SU-DHL-6 (cell line): ENCODE data around the gene SRGAP3.

Source experiments
- H2AFZ ChIP-seq: fragments of 200-600 bp; sonication (generic); 2 replicates; pipeline ENCODE4 v1.6.1; 2014; ENCODE audit warnings: low read depth, mild to moderate bottlenecking, moderate library complexity, mixed read lengths, antibody characterized with exemption, low read length; ENCODE audit not compliant: severe bottlenecking
- H3F3A ChIP-seq: fragments of 200-600 bp; shearing (Covaris generic); 2 replicates; pipeline ENCODE4 v1.6.0; 2016; ENCODE audit warnings: antibody characterized with exemption, mild to moderate bottlenecking; ENCODE audit not compliant: insufficient read depth
- H3K27ac ChIP-seq: fragments of 200-600 bp; sonication (generic); 2 replicates; pipeline ENCODE4 v1.5.1; 2016; ENCODE audit warnings: low read depth, mild to moderate bottlenecking, low read length, moderate library complexity, mixed read lengths
- H3K27me3 ChIP-seq: fragments of 200-600 bp; sonication (generic), shearing (Covaris generic); 2 replicates; pipeline ENCODE4 v1.6.0; 2014; ENCODE audit warnings: mild to moderate bottlenecking, low read length
- H3K36me3 ChIP-seq: fragments of 200-600 bp; sonication (generic); 2 replicates; pipeline ENCODE4 v1.6.1; 2014; ENCODE audit warnings: mild to moderate bottlenecking, low read length, mixed read lengths
- H3K4me2 ChIP-seq: fragments of 300-600, 200-600 bp; shearing (Covaris generic), sonication (generic); 2 replicates; pipeline ENCODE4 v1.6.0; 2014; ENCODE audit warnings: low read length, low read depth, mild to moderate bottlenecking; ENCODE audit not compliant: poor library complexity, severe bottlenecking
- H3K4me3 ChIP-seq: fragments of 200-600 bp; sonication (generic); 2 replicates; pipeline ENCODE4 v1.5.1; 2014; ENCODE audit warnings: antibody characterized with exemption, low read length, mild to moderate bottlenecking, mixed read lengths; ENCODE audit not compliant: insufficient read depth, poor library complexity, severe bottlenecking
- H3K79me2 ChIP-seq: fragments of 200-600 bp; sonication (generic); 2 replicates; pipeline ENCODE4 v1.6.1; 2014; ENCODE audit warnings: mild to moderate bottlenecking, low read length, moderate library complexity; ENCODE audit not compliant: insufficient read depth
- H3K9ac ChIP-seq: fragments of 200-600 bp; sonication (generic); 2 replicates; pipeline ENCODE4 v1.7.0; 2014; ENCODE audit warnings: mild to moderate bottlenecking, low read length
- H3K9me2 ChIP-seq: fragments of 200-600 bp; sonication (generic); replicated peaks from 2 replicates; pipeline ENCODE4 v1.6.1; 2014; ENCODE audit warnings: low read length; ENCODE audit not compliant: insufficient read depth
- H3K9me3 ChIP-seq: fragments of 200-600 bp; sonication (generic); 2 replicates; pipeline ENCODE4 v1.6.1; 2014; ENCODE audit warnings: low read length, mixed read lengths; ENCODE audit not compliant: insufficient read depth
- H4K20me1 ChIP-seq: fragments of 200-600 bp; sonication (generic); 2 replicates; pipeline ENCODE4 v1.6.1; 2014; ENCODE audit warnings: low read depth, mild to moderate bottlenecking, antibody characterized with exemption, low read length, moderate library complexity, mixed read lengths
- EZH2phosphoT487 ChIP-seq: fragments of 200-600 bp; sonication (generic), shearing (Covaris generic); conservative IDR thresholded peaks from 2 replicates; pipeline ENCODE4 v1.6.1; 2018; ENCODE audit warnings: mild to moderate bottlenecking, antibody characterized with exemption, low read length, moderate library complexity, mixed read lengths
- TF ChIP-seq, protein P1 (sequence below): fragments of 200-600 bp; sonication (generic); IDR thresholded peaks from one replicate; pipeline ENCODE4 v1.5.1; 2017; ENCODE audit warnings: antibody characterized with exemption, mild to moderate bottlenecking, low read length, moderate library complexity; ENCODE audit not compliant: insufficient read depth, poor library complexity, severe bottlenecking

Gene SRGAP3

GRCh38 chr3:9041626-9042025, 207.8 kb downstream of the SRGAP3 start:
- no peak for TF ChIP-seq EZH2phosphoT487
- TF ChIP-seq, protein P1, sequence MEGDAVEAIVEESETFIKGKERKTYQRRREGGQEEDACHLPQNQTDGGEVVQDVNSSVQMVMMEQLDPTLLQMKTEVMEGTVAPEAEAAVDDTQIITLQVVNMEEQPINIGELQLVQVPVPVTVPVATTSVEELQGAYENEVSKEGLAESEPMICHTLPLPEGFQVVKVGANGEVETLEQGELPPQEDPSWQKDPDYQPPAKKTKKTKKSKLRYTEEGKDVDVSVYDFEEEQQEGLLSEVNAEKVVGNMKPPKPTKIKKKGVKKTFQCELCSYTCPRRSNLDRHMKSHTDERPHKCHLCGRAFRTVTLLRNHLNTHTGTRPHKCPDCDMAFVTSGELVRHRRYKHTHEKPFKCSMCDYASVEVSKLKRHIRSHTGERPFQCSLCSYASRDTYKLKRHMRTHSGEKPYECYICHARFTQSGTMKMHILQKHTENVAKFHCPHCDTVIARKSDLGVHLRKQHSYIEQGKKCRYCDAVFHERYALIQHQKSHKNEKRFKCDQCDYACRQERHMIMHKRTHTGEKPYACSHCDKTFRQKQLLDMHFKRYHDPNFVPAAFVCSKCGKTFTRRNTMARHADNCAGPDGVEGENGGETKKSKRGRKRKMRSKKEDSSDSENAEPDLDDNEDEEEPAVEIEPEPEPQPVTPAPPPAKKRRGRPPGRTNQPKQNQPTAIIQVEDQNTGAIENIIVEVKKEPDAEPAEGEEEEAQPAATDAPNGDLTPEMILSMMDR = no peak
- H3K27ac ChIP-seq = no peak overlapping the region
- H3K4me3 ChIP-seq = no peak overlapping the region
- no peaks in the 10 kb centered on the region for H3K79me2 ChIP-seq
- no peaks in the 10 kb centered on the region for H3F3A ChIP-seq
- no peak overlapping the region for H2AFZ ChIP-seq
- no peaks in the 10 kb centered on the region for H3K9me3 ChIP-seq
- H3K27me3 ChIP-seq = no peaks in the 10 kb centered on the region
- H3K9me2 ChIP-seq = no peaks in the 10 kb centered on the region
- no peaks in the 10 kb centered on the region for H3K36me3 ChIP-seq
- H3K9ac ChIP-seq = no peak overlapping the region
- no peak overlapping the region for H3K4me2 ChIP-seq
- no peaks in the 10 kb centered on the region for H4K20me1 ChIP-seq

DNA sequence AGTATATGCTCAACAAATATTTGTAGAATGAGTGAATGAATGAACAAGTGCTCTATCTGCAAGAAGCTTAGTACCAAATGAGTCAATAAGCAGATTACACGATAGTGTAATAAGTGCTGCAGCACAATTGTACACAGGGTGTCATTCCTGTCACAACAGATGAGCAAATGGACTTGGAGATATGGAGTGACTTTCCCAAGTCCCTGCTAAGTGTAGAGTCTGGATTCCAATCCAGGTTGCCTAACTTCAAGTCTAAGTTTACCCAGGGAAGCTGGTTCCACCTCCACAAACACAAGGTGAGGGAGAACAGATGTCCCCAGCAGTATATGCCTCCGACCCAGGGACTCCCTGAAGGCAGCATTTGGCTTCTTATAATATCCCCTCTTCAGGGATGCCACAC, 208.4 kb downstream of the SRGAP3 start:
- H3K4me3 ChIP-seq = no peak overlapping the region
- no peak overlapping the region for H3K27ac ChIP-seq
- H3F3A ChIP-seq = no peaks in the 10 kb centered on the region
- TF ChIP-seq, protein P1 = no peak
- no peak for TF ChIP-seq EZH2phosphoT487
- H3K27me3 ChIP-seq = no peaks in the 10 kb centered on the region
- no peak overlapping the region for H3K4me2 ChIP-seq
- H4K20me1 ChIP-seq = no peaks in the 10 kb centered on the region
- H3K9me2 ChIP-seq = no peaks in the 10 kb centered on the region
- no peaks in the 10 kb centered on the region for H3K79me2 ChIP-seq
- no peaks in the 10 kb centered on the region for H3K36me3 ChIP-seq
- no peak overlapping the region for H3K9ac ChIP-seq
- no peak overlapping the region for H2AFZ ChIP-seq
- H3K9me3 ChIP-seq = no peaks in the 10 kb centered on the region

DNA sequence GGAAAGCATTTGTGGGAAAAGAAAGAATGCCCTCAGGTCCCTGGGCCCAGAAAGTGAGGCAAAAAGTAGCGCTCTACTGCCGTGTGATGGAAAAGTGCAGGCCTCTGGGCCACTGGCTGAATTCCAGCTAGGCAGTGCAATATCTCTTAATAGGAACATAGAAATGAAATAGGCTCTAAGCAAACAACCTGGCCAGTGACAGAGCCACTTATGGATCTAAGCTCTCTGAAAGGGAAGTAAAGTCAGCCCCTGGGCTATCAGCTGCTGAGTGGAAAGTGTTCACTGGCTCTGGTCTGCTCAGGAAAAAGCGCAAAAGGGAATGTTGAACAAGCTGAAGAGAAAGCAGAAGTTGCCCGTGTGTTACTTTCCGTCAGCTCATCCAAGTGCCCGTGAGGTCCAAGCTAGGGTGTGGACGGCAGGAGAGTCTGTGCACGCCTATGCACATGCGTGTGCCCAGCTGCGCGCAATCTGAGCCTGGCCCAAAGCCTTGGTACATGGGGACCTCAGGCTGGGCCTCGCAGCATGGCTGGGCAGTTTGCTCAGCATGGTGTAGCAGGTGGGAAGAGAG, 212.2 kb downstream of the SRGAP3 start:
- Histone ChIP-seq H2AFZ (no peak overlapping the region), H3K9ac (no peak overlapping the region), H3K27me3 (no peaks in the 10 kb centered on the region), H3K79me2 (no peaks in the 10 kb centered on the region), H3K4me3 (no peak overlapping the region), H3K36me3 (no peaks in the 10 kb centered on the region), H3K9me2 (no peaks in the 10 kb centered on the region), H3K4me2 (no peak overlapping the region), H3K9me3 (no peaks in the 10 kb centered on the region), H4K20me1 (no peaks in the 10 kb centered on the region), H3F3A (no peaks in the 10 kb centered on the region), H3K27ac (no peak overlapping the region)
- TF ChIP-seq EZH2phosphoT487 = no peak
- TF ChIP-seq, protein P1 = no peak
